Heart left ventricle (tissue), 16 donors: ENCODE data around the gene RPS24. TPM values are rescaled to one million over a fixed set of nuclear protein-coding genes. Genes with fewer than 3 reads are reported as not detected.
A peak's percentile ranks its signal among the peaks of the same experiment; 100 is the strongest.

Experiments used
- ATAC-seq, 4 donors: fragments of 200-7000 bp; cut with Tn5 transposase; one replicate each; pipeline ENCODE4 v1.9.1; 2020 to 2022; ENCODE audit warnings: moderate library complexity in 4 of 4, mild to moderate bottlenecking in 3 of 4, moderate number of reproducible peaks in 1 of 4
- DNase-seq, 5 donors: peaks; one replicate each; pipeline ENCODE4 v3.0.0-alpha.2; 2020
- H3K27ac ChIP-seq, 12 donors: fragments of 200-600 bp; sonication (generic) in 4 of 12; one replicate each; pipeline versions ENCODE4 v1.5.0 to v1.8.0; 2016 to 2022; ENCODE audit warnings: mild to moderate bottlenecking in 2 of 12
- H3K27me3 ChIP-seq, 9 donors: fragments of 200-600 bp; sonication (generic) in 2 of 9; one replicate each; pipeline versions ENCODE4 v1.5.1 to v1.8.0; 2016 to 2022; ENCODE audit warnings: mild to moderate bottlenecking in 3 of 9
- H3K36me3 ChIP-seq, 9 donors: fragments of 200-600 bp; sonication (generic) in 2 of 9; one replicate each; pipeline versions ENCODE4 v1.5.0 to v1.8.0; 2018 to 2022; ENCODE audit warnings: mild to moderate bottlenecking in 2 of 9
- H3K4me1 ChIP-seq, 12 donors: fragments of 200-600 bp; sonication (generic) in 4 of 12; one replicate each; pipeline versions ENCODE4 v1.5.0 to v1.8.0; 2016 to 2022; ENCODE audit warnings: mild to moderate bottlenecking in 3 of 12
- H3K4me3 ChIP-seq, 12 donors: fragments of 200-600 bp; sonication (generic) in 4 of 12; one replicate each; pipeline versions ENCODE4 v1.5.0 to v1.8.0; 2017 to 2022; ENCODE audit warnings: mild to moderate bottlenecking in 9 of 12, moderate library complexity in 4 of 12
- H3K9me3 ChIP-seq, 12 donors: fragments of 200-600 bp; sonication (generic) in 4 of 12; one replicate each; pipeline versions ENCODE4 v1.5.0 to v1.8.0; 2016 to 2022; ENCODE audit warnings: mild to moderate bottlenecking in 1 of 12
- POLR2A ChIP-seq, 2 donors: fragments of 450-650 bp; IDR thresholded peaks; one replicate each; pipeline ENCODE4 v1.6.1; 2017; ENCODE audit warnings: antibody characterized with exemption in 2 of 2, mild to moderate bottlenecking in 2 of 2, moderate library complexity in 2 of 2
- WGBS, 4 donors: extraction: QIAGEN DNeasy Blood & Tissue Kit in 2 of 4; methylation state at CpG; one replicate each; pipeline versions ENCODE4 v1.1.5 to v1.1.7; 2013 to 2018; 5-methylcytosine and 5-hydroxymethylcytosine counted together
- intact Hi-C, 10 donors: fragments of 100-400 bp; cut with DNase I; formaldehyde crosslinking; loops; one replicate each; pipeline versions ENCODE4 v1.11.1 to v1.14.2; 2022
- polyA plus RNA-seq, 2 donors: library from polyadenylated mRNA; stranded (reverse); fragments of 200-250 nt; gene quantifications; one replicate each; pipeline ENCODE4 v1.2.3, GENCODE V29; 2013
- total RNA-seq, 9 donors: library from RNA; depleted of rRNA in 2 of 9; stranded (reverse); fragments of >200 nt in 2 of 9; fragmentation: NEBNext Ultra II Directional in 3 of 9; extraction: Animal tissue kit (Norgen Biotek cat#: 25700) in 3 of 9; gene quantifications; one replicate each; pipeline versions ENCODE4 v1.1.0 to v1.2.4, GENCODE V29; 2016 to 2023
- TF ChIP-seq, protein P1 (sequence below), 12 donors: fragments of 200-600 bp; sonication (generic) in 4 of 12; IDR thresholded peaks; one replicate each; pipeline versions ENCODE4 v1.5.0 to v1.8.0; 2018 to 2022; ENCODE audit warnings: antibody characterized with exemption in 12 of 12, mild to moderate bottlenecking in 5 of 12
- donor health status: ischemic (EF 13 %, LVEDD 7.1; RV severe dilation, severe dysfunction).
- donor health status: healthy with polysubstance abuse.
- donor health status: DM: no; HTN: yes; CAD: no.
- donor health status: DM: no; HTN: no; CAD: no.
- donor health status: ischemic (EF 25% LVEDD 6.9; RV normal size, moderate dysfunction).
- donor health status: ischemic (EF 25% LVEDD 5.7; RV mildly dilated, moderate dysfunction).
- donor health status: healthy.
- donor health status: DM: yes; HTN: yes; CAD: no.
- donor health status: ischemic (EF 35%, LVEDD 5.7; RV mildly dilated, moderate dysfunction).
- donor health status: nonischemic (EF 11% LVEDD 7.7; RV severe dilation, severe dysfunction).
- donor health status: DM: yes; HTN: yes; CAD: no.
- donor health status: PGD.
- donor health status: ischemic (EF 29% LVEDD 5.4; RV normal size, mild dysfunction).
- donor health status: nonischemic (EF 23%, LVEDD 6.1; RV moderate dilation, normal function).

The RPS24 gene
- total and polyA plus RNA-seq, 11 donors = 683 to 3,748 (median 919) TPM

DNA sequence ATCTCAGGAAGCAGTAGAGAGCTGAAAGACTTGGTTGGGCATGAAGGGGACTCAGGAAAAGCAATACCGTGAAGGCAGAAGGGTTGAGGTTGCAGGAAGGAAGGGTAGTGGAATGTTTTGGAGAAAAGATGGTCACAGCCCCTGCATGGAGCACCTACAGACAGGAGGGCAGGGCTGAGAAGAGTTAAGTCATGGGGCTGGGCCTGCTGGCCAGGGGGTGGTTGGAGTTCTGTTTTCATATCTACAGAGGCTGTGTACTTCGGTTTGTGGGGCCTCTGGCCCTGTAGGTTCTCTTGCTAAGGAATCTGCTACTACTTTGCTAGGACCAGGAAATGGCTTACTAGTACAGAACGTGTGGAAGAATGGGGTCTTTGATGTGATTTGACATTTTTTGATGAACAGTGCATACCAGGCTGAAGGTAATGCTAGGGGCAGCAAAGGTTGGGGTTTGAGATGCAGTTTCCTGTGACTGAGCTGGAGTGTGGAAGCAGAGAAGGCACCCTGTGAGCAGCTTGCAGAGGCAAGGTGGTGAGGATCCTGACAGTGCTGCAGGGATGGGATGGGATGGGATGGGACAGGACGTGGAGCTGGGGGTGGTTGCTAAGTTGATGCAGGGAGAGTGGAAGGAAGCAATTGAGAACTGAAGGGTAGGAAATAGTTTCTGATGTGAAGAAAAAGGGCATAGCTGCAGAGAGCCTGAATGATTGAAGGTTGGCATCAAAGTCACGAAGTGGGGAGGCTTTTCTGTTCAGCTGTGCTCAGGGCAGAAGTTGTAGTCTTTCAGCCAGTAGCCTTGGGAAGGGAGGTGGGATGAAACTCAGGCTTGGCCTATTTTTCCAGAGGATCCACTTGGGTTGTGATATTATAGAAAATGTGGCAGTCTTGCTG, 7.8 kb downstream of the RPS24 start:
- ATAC-seq (peak in 1 of 4 donors; percentile 4), DNase-seq (no peak)
- WGBS, 4 donors = 59 to 62% (median 60%) methylated on average over 5 of the region's 5 CpGs
- H3K27me3 ChIP-seq = no peaks in the 10 kb centered on the region
- H3K9me3 ChIP-seq = no peaks in the 10 kb centered on the region
- intact Hi-C loops = loop anchor here in 6 of 10 donors (10.0 kb wide), 7 partner anchors 253 to 1023 kb away; partner anchors contain the start of gene ZMIZ1 (in 1 of the 6)
- peaks cover 0 to 34% (median 6%) of the 10 kb centered on the region in 12 donors for H3K4me1 ChIP-seq
- no peak overlapping the region for H3K27ac ChIP-seq
- peaks cover 0 to 69% (median 65%) of the 10 kb centered on the region in 9 donors for H3K36me3 ChIP-seq
- no peak overlapping the region for H3K4me3 ChIP-seq
- TF ChIP-seq, protein P1, sequence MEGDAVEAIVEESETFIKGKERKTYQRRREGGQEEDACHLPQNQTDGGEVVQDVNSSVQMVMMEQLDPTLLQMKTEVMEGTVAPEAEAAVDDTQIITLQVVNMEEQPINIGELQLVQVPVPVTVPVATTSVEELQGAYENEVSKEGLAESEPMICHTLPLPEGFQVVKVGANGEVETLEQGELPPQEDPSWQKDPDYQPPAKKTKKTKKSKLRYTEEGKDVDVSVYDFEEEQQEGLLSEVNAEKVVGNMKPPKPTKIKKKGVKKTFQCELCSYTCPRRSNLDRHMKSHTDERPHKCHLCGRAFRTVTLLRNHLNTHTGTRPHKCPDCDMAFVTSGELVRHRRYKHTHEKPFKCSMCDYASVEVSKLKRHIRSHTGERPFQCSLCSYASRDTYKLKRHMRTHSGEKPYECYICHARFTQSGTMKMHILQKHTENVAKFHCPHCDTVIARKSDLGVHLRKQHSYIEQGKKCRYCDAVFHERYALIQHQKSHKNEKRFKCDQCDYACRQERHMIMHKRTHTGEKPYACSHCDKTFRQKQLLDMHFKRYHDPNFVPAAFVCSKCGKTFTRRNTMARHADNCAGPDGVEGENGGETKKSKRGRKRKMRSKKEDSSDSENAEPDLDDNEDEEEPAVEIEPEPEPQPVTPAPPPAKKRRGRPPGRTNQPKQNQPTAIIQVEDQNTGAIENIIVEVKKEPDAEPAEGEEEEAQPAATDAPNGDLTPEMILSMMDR (IDR thresholded peaks at IDR 0.05) = no peak
- TF ChIP-seq POLR2A (IDR thresholded peaks at IDR 0.05) = no peak

DNA sequence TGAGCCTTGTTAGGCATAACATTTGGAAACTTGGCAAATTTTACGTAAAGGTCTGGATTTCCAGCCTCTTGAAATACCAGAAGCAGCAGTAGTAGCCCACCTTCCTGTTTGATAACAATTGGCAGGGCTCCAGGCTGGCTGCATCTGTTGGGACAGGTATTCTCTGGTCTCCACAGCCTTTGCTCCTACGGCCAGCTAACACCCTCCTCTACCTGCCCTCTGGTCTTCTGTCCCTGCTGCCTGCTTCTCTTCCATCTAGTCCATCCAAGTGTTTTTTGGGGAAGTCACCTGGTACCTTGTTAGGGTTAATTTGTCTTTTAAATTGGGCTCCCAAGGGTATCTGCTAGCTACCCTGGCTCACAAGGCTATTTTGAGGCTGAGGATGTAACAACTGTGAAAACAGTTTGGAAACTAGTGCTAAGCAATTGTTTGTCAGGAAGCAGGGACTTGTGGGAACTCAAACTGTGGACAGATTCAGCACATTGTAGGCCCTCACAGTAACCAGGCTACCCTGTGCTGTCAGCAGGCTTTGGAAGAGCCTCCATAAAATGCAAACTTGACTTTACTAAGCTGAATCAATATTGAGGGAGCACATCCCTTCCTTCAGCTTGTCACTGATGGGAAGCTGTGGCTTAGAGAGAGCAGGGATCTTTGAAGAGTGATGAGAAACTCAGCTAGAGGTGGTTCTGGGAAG, 8.5 kb downstream of the RPS24 start:
- no peak for DNase-seq

DNA sequence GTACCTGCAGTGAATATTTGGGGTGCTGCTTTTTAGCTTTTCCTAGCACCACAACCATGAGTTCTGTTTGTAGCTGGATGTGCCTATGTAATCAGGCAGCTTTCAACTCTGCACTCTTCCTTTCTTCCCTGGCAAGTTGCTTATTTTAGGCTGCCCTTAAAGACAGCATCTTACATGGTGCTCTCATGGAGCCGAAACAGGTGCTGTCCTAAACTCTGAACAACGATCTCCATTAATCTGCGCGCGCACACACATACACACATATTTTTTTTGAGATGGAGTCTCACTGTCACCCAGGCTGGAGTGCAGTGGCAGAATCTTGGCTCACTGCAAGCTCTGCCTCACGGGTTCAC, 9.1 kb downstream of the RPS24 start:
- DNase-seq = no peak
- intact Hi-C loops = loop anchor here in 6 of 10 donors (10.0 kb wide), 7 partner anchors 252 to 1022 kb away; partner anchors contain the start of gene ZMIZ1 (in 1 of the 6)
- WGBS, 4 donors = 88 to 95% (median 94%) methylated on average over 6 of the region's 6 CpGs

More for the DNA sequence above, 8.5 kb downstream of the RPS24 start:
- no peaks in the 10 kb centered on the region for H3K27me3 ChIP-seq
- peaks cover 0 to 61% (median 58%) of the 10 kb centered on the region in 9 donors for H3K36me3 ChIP-seq
- WGBS, 4 donors = 49 to 66% (median 55%) methylated on average over 2 of the region's 2 CpGs
- peak in 2 of 4 donors; percentile 4 to 10 for ATAC-seq
- H3K4me1 ChIP-seq = peaks cover 0 to 29% (median 6%) of the 10 kb centered on the region in 12 donors
- intact Hi-C loops = loop anchor here in 6 of 10 donors (10.0 kb wide), 7 partner anchors 253 to 1023 kb away; partner anchors contain the start of gene ZMIZ1 (in 1 of the 6)
- no peaks in the 10 kb centered on the region for H3K9me3 ChIP-seq
- TF ChIP-seq, protein P1 (IDR thresholded peaks at IDR 0.05) = no peak
- TF ChIP-seq POLR2A (IDR thresholded peaks at IDR 0.05) = no peak
- H3K27ac ChIP-seq = no peak overlapping the region
- H3K4me3 ChIP-seq = no peak overlapping the region

More for the DNA sequence above, 9.1 kb downstream of the RPS24 start:
- TF ChIP-seq, protein P1 (IDR thresholded peaks at IDR 0.05) = no peak
- no peak for TF ChIP-seq POLR2A (IDR thresholded peaks at IDR 0.05)
- peaks cover 0 to 34% (median 9%) of the 10 kb centered on the region in 12 donors for H3K4me1 ChIP-seq
- no peak for ATAC-seq
- H3K27me3 ChIP-seq = no peaks in the 10 kb centered on the region
- H3K27ac ChIP-seq = no peak overlapping the region
- no peak overlapping the region for H3K4me3 ChIP-seq
- H3K9me3 ChIP-seq = no peaks in the 10 kb centered on the region
- H3K36me3 ChIP-seq = peaks cover 0 to 56% (median 52%) of the 10 kb centered on the region in 9 donors
